Thoracic aorta (tissue), 2 donors: ENCODE measurements around the gene CCND2. TPM values are rescaled to one million over a fixed set of nuclear protein-coding genes. Genes with fewer than 3 reads are reported as not detected.

Experiments used
- ATAC-seq: fragments of 150-250 bp; one replicate; pipeline ENCODE4 v1.8.0; 2017; ENCODE audit warnings: low read depth; ENCODE audit not compliant: insufficient number of reproducible peaks, low FRiP score
- DNase-seq: peaks from one replicate; pipeline ENCODE4 v3.0.0-alpha.2; 2020; ENCODE audit warnings: low spot score
- H3K27ac ChIP-seq, 2 donors: fragments of 200-600 bp; sonication (generic); 1 replicate in 1 of 2; 2 replicates in 1 of 2; pipeline ENCODE4 v1.5.1; 2016; ENCODE audit warnings: mild to moderate bottlenecking in 2 of 2, moderate library complexity in 2 of 2
- H3K27me3 ChIP-seq: fragments of 200-600 bp; sonication (generic); replicated peaks from 2 replicates; pipeline ENCODE4 v1.6.0; 2016; ENCODE audit warnings: mild to moderate bottlenecking; ENCODE audit not compliant: insufficient read depth
- H3K36me3 ChIP-seq: fragments of 200-600 bp; sonication (generic); one replicate; pipeline ENCODE4 v1.5.1; 2016
- H3K4me1 ChIP-seq, 2 donors: fragments of 200-600 bp; sonication (generic); 1 replicate in 1 of 2; 2 replicates in 1 of 2; pipeline versions ENCODE4 v1.5.1 to v1.6.0; 2016; ENCODE audit warnings: low read depth in 2 of 2, mild to moderate bottlenecking in 1 of 2; ENCODE audit not compliant: control insufficient read depth in 1 of 2
- H3K4me3 ChIP-seq: fragments of 200-600 bp; sonication (generic); 2 replicates; pipeline ENCODE4 v1.5.1; 2016; ENCODE audit warnings: mild to moderate bottlenecking
- H3K9me3 ChIP-seq: fragments of 200-600 bp; sonication (generic); 2 replicates; pipeline ENCODE4 v1.5.1; 2016
- CTCF ChIP-seq: fragments of 200-600 bp; sonication (generic); IDR thresholded peaks from one replicate; pipeline ENCODE4 v1.5.1; 2019; ENCODE audit warnings: antibody characterized with exemption
- total RNA-seq, 2 donors: library from RNA; depleted of rRNA; stranded (reverse); fragments of >200 nt; gene quantifications; one replicate each; pipeline versions ENCODE4 v1.1.0 to v1.2.3, GENCODE V29; 2016

CCND2 gene
- total RNA-seq, 2 donors from 2014 or later = 108 to 153 TPM

DNA sequence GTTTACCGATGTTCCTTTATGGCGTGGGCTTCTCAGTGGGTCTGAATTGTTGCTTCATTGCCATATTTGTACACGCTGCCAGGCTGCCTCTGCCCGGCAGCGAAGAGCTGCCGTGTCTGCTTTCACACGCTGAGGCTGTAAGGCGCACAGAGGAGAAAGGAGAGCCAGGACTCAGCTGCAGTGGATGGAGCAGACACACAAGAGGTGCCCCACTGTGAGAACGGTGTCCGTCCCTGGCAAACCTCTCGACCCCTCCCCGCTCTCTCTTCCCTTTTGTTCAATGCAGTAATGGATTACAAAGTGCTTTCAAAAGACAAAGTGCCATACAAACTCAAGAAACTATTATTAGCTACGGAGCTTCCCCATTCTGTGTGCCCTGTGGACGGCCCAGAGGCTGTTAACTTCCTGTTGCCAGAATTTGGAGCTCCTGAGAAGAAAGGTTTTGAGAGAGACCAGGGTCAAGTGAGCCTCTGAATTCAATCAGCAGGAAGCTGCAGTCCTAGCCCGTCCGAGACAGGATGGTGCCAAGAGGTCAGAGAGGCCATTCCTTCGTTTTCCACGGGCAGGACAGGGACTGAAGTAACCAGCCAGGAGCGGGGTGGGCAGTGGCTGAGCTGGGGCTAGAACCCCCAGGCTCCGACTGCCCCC lies 15.8 kb downstream of the CCND2 start:
- Histone ChIP-seq H3K27me3 (no peaks in the 10 kb centered on the region), H3K9me3 (no peaks in the 10 kb centered on the region), H3K4me1 (peaks cover 17 to 73% of the 10 kb centered on the region in 2 donors), H3K36me3 (peaks cover 43% of the 10 kb centered on the region), H3K4me3 (peak overlapping the region; percentile 24), H3K27ac (peak overlapping the region in 1 of 2 donors; percentile 39)
- ATAC-seq = no peak
- no peak for DNase-seq
- TF ChIP-seq CTCF = no peak

DNA sequence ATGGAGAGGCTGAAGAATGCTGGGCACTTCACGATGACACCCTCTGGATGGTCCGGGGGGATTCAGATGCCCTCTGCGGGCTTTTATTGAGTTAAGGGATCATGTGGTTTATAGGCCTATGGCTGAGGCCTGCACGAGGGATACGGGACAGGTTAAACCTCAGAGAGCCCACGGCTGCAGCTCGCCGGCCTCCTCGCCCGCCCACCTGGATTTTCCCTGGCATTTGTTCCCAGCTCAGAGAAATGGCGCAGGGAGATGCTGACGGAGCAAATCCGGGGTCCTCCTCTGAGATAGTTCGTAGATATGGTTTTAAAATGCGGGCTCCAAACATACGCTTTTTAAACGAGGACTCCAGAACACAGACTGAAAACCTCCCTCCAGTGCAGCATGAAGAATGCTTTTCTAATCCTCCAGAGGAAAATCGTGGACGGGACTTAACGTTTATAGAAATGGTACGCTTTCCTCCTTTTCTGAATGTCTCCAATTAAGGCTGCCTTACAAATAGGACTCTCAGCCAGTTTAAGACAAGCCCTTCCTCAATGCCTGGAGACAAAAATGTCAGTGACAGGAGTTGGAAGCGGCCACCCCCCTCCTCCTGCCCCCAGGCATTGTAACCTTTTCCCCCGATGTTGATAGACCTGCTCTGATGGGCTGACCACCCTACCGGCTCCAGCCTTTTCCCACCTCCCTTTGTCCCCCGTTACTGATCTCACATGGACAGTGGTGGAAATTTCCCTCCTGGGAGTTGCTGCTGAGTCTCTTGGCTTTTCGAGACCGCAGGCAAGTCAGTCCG lies 16.6 kb downstream of the CCND2 start:
- Histone ChIP-seq H3K4me3 (no peak overlapping the region), H3K4me1 (peaks cover 17 to 74% of the 10 kb centered on the region in 2 donors), H3K27ac (peak overlapping the region in 1 of 2 donors; percentile 39), H3K27me3 (no peaks in the 10 kb centered on the region), H3K36me3 (peaks cover 41% of the 10 kb centered on the region), H3K9me3 (no peaks in the 10 kb centered on the region)
- DNase-seq (no peak), ATAC-seq (no peak)
- no peak for TF ChIP-seq CTCF

- no peak for ATAC-seq
- H3K4me1 ChIP-seq = peaks cover 12 to 56% of the 10 kb centered on the region in 2 donors
- no peaks in the 10 kb centered on the region for H3K9me3 ChIP-seq
- DNase-seq = no peak
- H3K27me3 ChIP-seq = no peaks in the 10 kb centered on the region
- peak overlapping the region in 1 of 2 donors; percentile 20 for H3K27ac ChIP-seq
- H3K36me3 ChIP-seq = peaks cover 33% of the 10 kb centered on the region
- no peak overlapping the region for H3K4me3 ChIP-seq
- TF ChIP-seq CTCF = no peak
Observed at GRCh38 chr12:4292341-4293073, 18.9 kb downstream of the CCND2 start.

GRCh38 chr12:4293299-4293965 lies 19.9 kb downstream of the CCND2 start:
- peak overlapping the region; percentile 11 to 20 for H3K27ac ChIP-seq
- TF ChIP-seq CTCF = no peak
- H3K4me1 ChIP-seq = peaks cover 11 to 46% of the 10 kb centered on the region in 2 donors
- H3K27me3 ChIP-seq = no peaks in the 10 kb centered on the region
- peaks cover 31% of the 10 kb centered on the region for H3K36me3 ChIP-seq
- no peak for ATAC-seq
- H3K9me3 ChIP-seq = no peaks in the 10 kb centered on the region
- DNase-seq = no peak
- H3K4me3 ChIP-seq = no peak overlapping the region
